SKM-1 (cell line): ENCODE data around the gene ARHGAP4.

Experiments
- DNase-seq: peaks from one replicate; lab custom pipeline; 2025; ENCODE audit not compliant: unreplicated experiment; lab: John Stamatoyannopoulos, UW

Gene ARHGAP4

GRCh38 chrX:153908219-153908860, 17.7 kb downstream of the ARHGAP4 start:
- no peak for DNase-seq

GRCh38 chrX:153907456-153907855, 18.6 kb downstream of the ARHGAP4 start:
- no peak for DNase-seq

GRCh38 chrX:153906126-153906917, 19.7 kb downstream of the ARHGAP4 start:
- no peak for DNase-seq

- no peak for DNase-seq
These were observed 20.5 kb downstream of the ARHGAP4 start for GRCh38 chrX:153905481-153906095.

GRCh38 chrX:153903991-153904957, 21.8 kb downstream of the ARHGAP4 start, which contains the start of gene AVPR2:
Gene AVPR2 (plus strand): TSS chrX:153904673. CDS start chrX:153905146, 473 bp downstream.
- no peak for DNase-seq

- no peak for DNase-seq
These were observed 22.7 kb downstream of the ARHGAP4 start for GRCh38 chrX:153903238-153903980.

GRCh38 chrX:153902385-153902784, 23.7 kb downstream of the ARHGAP4 start:
- no peak for DNase-seq

GRCh38 chrX:153901753-153902140, 24.3 kb downstream of the ARHGAP4 start:
- DNase-seq = no peak

GRCh38 chrX:153900831-153901752, 25.0 kb downstream of the ARHGAP4 start:
- peak; percentile 50 for DNase-seq

- no peak for DNase-seq
These were observed 28.2 kb downstream of the ARHGAP4 start for GRCh38 chrX:153897899-153898298.

- DNase-seq = no peak
These were observed 36.9 kb downstream of the ARHGAP4 start for GRCh38 chrX:153889123-153889522.

GRCh38 chrX:153888344-153888743, 37.7 kb downstream of the ARHGAP4 start:
- no peak for DNase-seq

GRCh38 chrX:153887385-153887784, 38.7 kb downstream of the ARHGAP4 start:
- no peak for DNase-seq

GRCh38 chrX:153886915-153887314, 39.1 kb downstream of the ARHGAP4 start:
- DNase-seq = no peak

GRCh38 chrX:153885968-153886903, 39.8 kb downstream of the ARHGAP4 start, which contains the start of gene L1CAM:
Gene L1CAM (minus strand): TSS chrX:153886173. CDS start chrX:153875836, 10,337 bp downstream.
- no peak for DNase-seq

GRCh38 chrX:153885208-153885787, 40.8 kb downstream of the ARHGAP4 start:
- DNase-seq = no peak

GRCh38 chrX:153884590-153884989, 41.5 kb downstream of the ARHGAP4 start:
- no peak for DNase-seq
